Endothelial cell of umbilical vein (primary cell): ENCODE results near the gene RGS2.

Experiments used
- EZH2 ChIP-seq: IDR thresholded peaks from 2 replicates; pipeline ENCODE4 v1.6.1; 2012; ENCODE audit warnings: borderline replicate concordance, low read depth, mild to moderate bottlenecking, moderate library complexity, low read length, inconsistent platforms; ENCODE audit not compliant: severe bottlenecking
- GATA2 ChIP-seq: IDR thresholded peaks from 2 replicates; pipeline ENCODE4 v1.7.0; 2011; ENCODE audit warnings: low read depth, mild to moderate bottlenecking, moderate library complexity, mixed read lengths, low read length; ENCODE audit not compliant: insufficient read length, insufficient read depth
- POLR2A ChIP-seq: IDR thresholded peaks from 2 replicates; pipeline ENCODE4 v1.6.1; 2012; ENCODE audit warnings: low read depth, mild to moderate bottlenecking, control low read depth, low read length
- TF ChIP-seq, protein P1 (sequence below), 2 donors: IDR thresholded peaks; 1 replicate in 1 of 2; 2 replicates in 1 of 2; pipeline ENCODE4 v1.5.1; 2011; ENCODE audit warnings: low read length in 2 of 2, mild to moderate bottlenecking in 2 of 2, moderate library complexity in 2 of 2, control low read depth in 1 of 2, inconsistent platforms in 1 of 2, low read depth in 1 of 2; ENCODE audit not compliant: insufficient read depth in 1 of 2; ENCODE audit errors: extremely low read depth in 1 of 2
- TF ChIP-seq, protein P2 (sequence below): IDR thresholded peaks from 2 replicates; pipeline ENCODE4 v1.6.1; 2011; ENCODE audit not compliant: insufficient read depth, insufficient read length

DNA sequence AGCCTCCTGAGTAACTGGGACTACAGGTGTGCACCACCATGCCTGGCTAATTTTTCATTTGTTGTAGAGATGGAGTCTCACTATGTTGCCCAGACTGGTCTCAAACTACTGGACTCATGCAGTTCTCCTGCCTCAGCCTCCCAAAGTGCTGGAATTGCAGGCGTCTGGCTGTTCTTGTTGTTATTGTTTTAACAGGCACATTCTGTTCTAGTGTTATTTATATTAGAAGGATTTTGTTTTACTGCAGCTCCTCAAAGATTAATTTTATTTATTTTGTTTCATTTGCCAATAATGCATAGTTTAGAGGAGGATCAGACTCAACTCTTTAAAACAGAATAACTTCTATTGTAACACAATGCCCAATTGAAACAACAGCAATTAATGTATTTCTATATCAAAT is 35.5 kb downstream of the RGS2 start:
- TF ChIP-seq, protein P1, sequence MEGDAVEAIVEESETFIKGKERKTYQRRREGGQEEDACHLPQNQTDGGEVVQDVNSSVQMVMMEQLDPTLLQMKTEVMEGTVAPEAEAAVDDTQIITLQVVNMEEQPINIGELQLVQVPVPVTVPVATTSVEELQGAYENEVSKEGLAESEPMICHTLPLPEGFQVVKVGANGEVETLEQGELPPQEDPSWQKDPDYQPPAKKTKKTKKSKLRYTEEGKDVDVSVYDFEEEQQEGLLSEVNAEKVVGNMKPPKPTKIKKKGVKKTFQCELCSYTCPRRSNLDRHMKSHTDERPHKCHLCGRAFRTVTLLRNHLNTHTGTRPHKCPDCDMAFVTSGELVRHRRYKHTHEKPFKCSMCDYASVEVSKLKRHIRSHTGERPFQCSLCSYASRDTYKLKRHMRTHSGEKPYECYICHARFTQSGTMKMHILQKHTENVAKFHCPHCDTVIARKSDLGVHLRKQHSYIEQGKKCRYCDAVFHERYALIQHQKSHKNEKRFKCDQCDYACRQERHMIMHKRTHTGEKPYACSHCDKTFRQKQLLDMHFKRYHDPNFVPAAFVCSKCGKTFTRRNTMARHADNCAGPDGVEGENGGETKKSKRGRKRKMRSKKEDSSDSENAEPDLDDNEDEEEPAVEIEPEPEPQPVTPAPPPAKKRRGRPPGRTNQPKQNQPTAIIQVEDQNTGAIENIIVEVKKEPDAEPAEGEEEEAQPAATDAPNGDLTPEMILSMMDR (IDR thresholded peaks at IDR 0.05; ENCODE audit: extremely low read depth in 1 of 2, insufficient read depth in 1 of 2, low read depth in 1 of 2, low read length in 2 of 2) = no peak
- no peak for TF ChIP-seq POLR2A
- TF ChIP-seq EZH2 = no peak
- TF ChIP-seq, protein P2, sequence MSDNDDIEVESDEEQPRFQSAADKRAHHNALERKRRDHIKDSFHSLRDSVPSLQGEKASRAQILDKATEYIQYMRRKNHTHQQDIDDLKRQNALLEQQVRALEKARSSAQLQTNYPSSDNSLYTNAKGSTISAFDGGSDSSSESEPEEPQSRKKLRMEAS = no peak
- no peak for TF ChIP-seq GATA2
